ENCODE results near the gene IL16.

GRCh38 chr15:81221449-81221848, 24.8 kb downstream of the IL16 start:
- TF ChIP-seq CTCF (IDR thresholded peaks at IDR 0.05; ENCODE audit: poor library complexity, severe bottlenecking) (no peak), EP300 (conservative IDR thresholded peaks at IDR 0.05; ENCODE audit: poor library complexity, severe bottlenecking) (no peak), POLR2AphosphoS5 (IDR thresholded peaks at IDR 0.05) (no peak), SMC3 (conservative IDR thresholded peaks at IDR 0.05; ENCODE audit: poor library complexity) (no peak), EZH2 (IDR thresholded peaks at IDR 0.05; ENCODE audit: borderline replicate concordance, insufficient read depth, low read length, poor library complexity, severe bottlenecking) (no peak), RAD21 (conservative IDR thresholded peaks at IDR 0.05) (no peak), TAF1 (IDR thresholded peaks at IDR 0.05; ENCODE audit: low read depth) (no peak), REST (IDR thresholded peaks at IDR 0.05; ENCODE audit: borderline replicate concordance) (no peak)

Measured in neural cell (in vitro differentiated cells).